HepG2 (cell line): ENCODE data around the gene FAM20C. TPM values are rescaled to one million over a fixed set of nuclear protein-coding genes. Genes with fewer than 3 reads are reported as not detected.
"Not testable (repeated sequence)": the region's sequence is repeated elsewhere in the genome, so short reads cannot be mapped to it uniquely, and the experiment has no call there.

ENCODE experiments used
- ATAC-seq: fragments of 200-7000 bp; cut with Tn5 transposase; 3 replicates; pipeline ENCODE4 v1.9.1; 2020; ENCODE audit warnings: mild to moderate bottlenecking, moderate library complexity
- BruUV-seq: library from RNA; stranded (reverse); fragments of 400-500 nt; replicated peaks from 2 replicates; lab custom pipeline; 2021; lab: Mats Ljungman, UMichigan
- CTCF ChIA-PET: fragments of 300-600 bp; formaldehyde crosslinking; extraction: SDS; loops from one replicate; lab custom pipeline; 2021; ENCODE audit warnings: low total read pairs, inconsistent platforms, low intra/inter-chr PET ratio; lab: Yijun Ruan, JAX
- POLR2A ChIA-PET: fragments of 350-600 bp; sonication (Branson Sonifier 250); formaldehyde crosslinking; loops from one replicate; lab custom pipeline; 2020; ENCODE audit warnings: antibody characterized with exemption, inconsistent platforms; lab: Yijun Ruan, JAX
- DNase-seq: peaks from one replicate; pipeline ENCODE4 v3.0.0-alpha.2; 2015; ENCODE audit warnings: low spot score
- FAIRE-seq: peaks from 3 replicates; lab custom pipeline; 2011; peaks lifted over from hg19 to GRCh38; lab: Jason Lieb, UNC
- H2AFZ ChIP-seq: one replicate; pipeline ENCODE4 v1.6.1; 2011; ENCODE audit warnings: low read length, inconsistent platforms
- H3K27ac ChIP-seq: fragments of 300-600 bp; 3 replicates; pipeline ENCODE4 v1.8.0; 2011; ENCODE audit warnings: mixed run types, mild to moderate bottlenecking, mixed read lengths, low read length, inconsistent platforms; ENCODE audit not compliant: insufficient read depth; ENCODE audit errors: extremely low read length
- H3K27me3 ChIP-seq, 2 experiments: fragments of 200-600 bp in 1 of 2; 2 replicates in 1 of 2; 3 replicates in 1 of 2; pipeline versions ENCODE4 v1.6.0 to v1.8.0; 2011; ENCODE audit warnings: low read length in 2 of 2, mild to moderate bottlenecking in 2 of 2, moderate library complexity in 2 of 2, inconsistent platforms in 1 of 2; ENCODE audit not compliant: insufficient read depth in 2 of 2, control insufficient read depth in 1 of 2
- H3K36me3 ChIP-seq, 2 experiments: fragments of 200-600 bp in 1 of 2; replicated peaks in 1 of 2; 2 replicates in 1 of 2; 3 replicates in 1 of 2; pipeline versions ENCODE4 v1.5.1 to v1.8.0; 2011; ENCODE audit warnings: low read length in 2 of 2, inconsistent platforms in 1 of 2; ENCODE audit not compliant: insufficient read depth in 2 of 2, control insufficient read depth in 1 of 2
- H3K4me1 ChIP-seq: 2 replicates; pipeline ENCODE4 v1.5.1; 2012; ENCODE audit warnings: low read length, inconsistent platforms; ENCODE audit not compliant: insufficient read depth
- H3K4me2 ChIP-seq: 2 replicates; pipeline ENCODE4 v1.6.0; 2011; ENCODE audit warnings: low read depth, low read length, inconsistent platforms
- H3K4me3 ChIP-seq, 3 experiments: fragments of 200-600 bp in 1 of 3; sonication (generic), shearing (Covaris generic) in 1 of 3; replicated peaks in 1 of 3; 2 replicates each; pipeline ENCODE4 v1.5.1; 2011 to 2016; ENCODE audit warnings: low read length in 3 of 3, inconsistent platforms in 2 of 3, low read depth in 2 of 3, mild to moderate bottlenecking in 2 of 3, control low read depth in 1 of 3, mixed read lengths in 1 of 3; ENCODE audit not compliant: insufficient read depth in 1 of 3
- H3K79me2 ChIP-seq: one replicate; pipeline ENCODE4 v1.6.1; 2011; ENCODE audit warnings: low read length, inconsistent platforms; ENCODE audit not compliant: insufficient read depth
- H3K9ac ChIP-seq: 2 replicates; pipeline ENCODE4 v1.6.0; 2011; ENCODE audit warnings: mild to moderate bottlenecking, low read depth, low read length, inconsistent platforms; ENCODE audit not compliant: insufficient read depth
- H3K9me3 ChIP-seq: 2 replicates; pipeline ENCODE4 v1.5.1; 2012; ENCODE audit warnings: mild to moderate bottlenecking, low read length
- H4K20me1 ChIP-seq: 2 replicates; pipeline ENCODE4 v1.6.0; 2011; ENCODE audit warnings: inconsistent platforms, mild to moderate bottlenecking, low read length, moderate library complexity; ENCODE audit not compliant: insufficient read depth
- ATF1 ChIP-seq: IDR thresholded peaks from 2 replicates; pipeline ENCODE4 v1.6.1; 2016; ENCODE audit warnings: mild to moderate bottlenecking, control low read depth
- CHD4 ChIP-seq: fragments of 200-600 bp; sonication (generic); IDR thresholded peaks from 2 replicates; pipeline ENCODE4 v1.7.0; 2017; ENCODE audit warnings: mild to moderate bottlenecking, low read length, borderline replicate concordance
- TCF7L2 ChIP-seq: IDR thresholded peaks from 2 replicates; pipeline ENCODE4 v1.6.1; 2011; ENCODE audit warnings: mild to moderate bottlenecking, low read depth, low read length, moderate library complexity
- ZBTB8A ChIP-seq: sonication (generic); formaldehyde crosslinking; IDR thresholded peaks from 2 replicates; pipeline ENCODE4 v1.4.0; 2020; ENCODE audit warnings: mild to moderate bottlenecking, low read depth, missing genetic modification reagents, borderline replicate concordance
- ZNF343 ChIP-seq: sonication (generic); formaldehyde crosslinking; IDR thresholded peaks from 2 replicates; pipeline ENCODE4 v1.4.0; 2020; ENCODE audit warnings: mild to moderate bottlenecking, missing genetic modification reagents
- ZNF747 ChIP-seq: sonication (generic); formaldehyde crosslinking; IDR thresholded peaks from 2 replicates; pipeline ENCODE4 v1.8.1; 2023; ENCODE audit warnings: missing genetic modification reagents, mild to moderate bottlenecking, borderline replicate concordance
- WGBS: methylation state at CpG from one replicate; pipeline ENCODE4 v1.1.6; 2017; ENCODE audit warnings: low lambda C conversion rate; 5-methylcytosine and 5-hydroxymethylcytosine counted together
- in situ Hi-C: cut with HindIII; loops from 2 replicates; pipeline ENCODE4 v1.10.0; 2017; ENCODE audit warnings: low pct_unique_long_range_greater_than_20kb; ENCODE audit not compliant: extremely low pct_ligation_motif_present
- intact Hi-C: fragments of 100-400 bp; cut with micrococcal nuclease; formaldehyde crosslinking; loops from one replicate; pipeline ENCODE4 v1.10.0; 2022; ENCODE audit not compliant: unreplicated experiment
- polyA plus RNA-seq, 8 experiments: library from polyadenylated mRNA; depleted of rRNA in 3 of 8; stranded (reverse) in 7 of 8; unstranded in 1 of 8; fragments of >200 nt; fragmentation: Illumina TruSeq in 4 of 8; extraction: Trizol in 4 of 8; gene quantifications; 2 replicates each; pipeline versions ENCODE4 v1.2.1 to v1.2.3, GENCODE V29; 2011 to 2016; ENCODE audit warnings: low read depth in 4 of 8, missing spikeins in 1 of 8, mixed read lengths in 1 of 8; ENCODE audit not compliant: insufficient read depth in 1 of 8
- total RNA-seq, 5 experiments: library from RNA; depleted of rRNA; stranded (reverse); fragments of >200 nt; fragmentation: Illumina TruSeq; extraction: Trizol; gene quantifications; 2 replicates each; pipeline ENCODE4 v1.2.3, GENCODE V29; 2016; ENCODE audit warnings: low read depth in 1 of 5
- TF ChIP-seq, protein P1 (sequence below): sonication (generic); formaldehyde crosslinking; IDR thresholded peaks from 2 replicates; pipeline ENCODE4 v1.4.0; 2020; ENCODE audit warnings: missing genetic modification reagents
- TF ChIP-seq, protein P2 (sequence below): conservative IDR thresholded peaks from 2 replicates; pipeline ENCODE4 v1.6.1; 2018; ENCODE audit warnings: missing genetic modification reagents
- TF ChIP-seq, protein P3 (sequence below): sonication (generic); formaldehyde crosslinking; IDR thresholded peaks from 2 replicates; pipeline ENCODE4 v1.8.1; 2022; ENCODE audit warnings: low read depth, mild to moderate bottlenecking, missing genetic modification reagents

FAM20C gene
- total and polyA plus RNA-seq, 2 of the 13 experiments (the other 11 are each of a cell fraction or from before 2014, with no cell fraction given): 11.9 to 19.9 TPM

DNA sequence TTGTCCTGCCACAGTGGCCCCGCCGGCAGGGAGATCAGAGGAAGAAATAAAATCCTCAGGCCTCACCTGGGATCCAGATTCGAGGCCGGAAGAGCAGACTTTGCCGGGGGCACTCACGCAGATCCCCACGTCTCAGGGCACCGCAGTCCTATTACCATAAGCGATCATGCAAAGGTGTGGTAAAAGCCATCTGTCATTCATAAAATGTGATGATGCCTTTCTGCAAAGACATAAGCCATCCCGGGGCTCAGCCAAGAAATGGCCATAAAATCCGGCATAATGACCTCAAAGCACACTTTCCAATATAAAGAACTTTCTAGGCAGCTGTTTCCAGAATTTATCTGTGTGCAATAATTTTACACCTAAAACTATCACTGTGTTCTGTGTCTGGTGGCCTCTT, 9.9 kb upstream of the FAM20C start:
- H3K27me3 ChIP-seq: peaks cover 22 to 91% of the 10 kb centered on the region in 2 experiments
- CTCF ChIA-PET, H2AFZ ChIP-seq, H3K4me3 ChIP-seq, ATAC-seq, POLR2A ChIA-PET, FAIRE-seq, H3K4me1 ChIP-seq, H3K4me2 ChIP-seq, H3K27ac ChIP-seq, H3K9ac ChIP-seq, in situ Hi-C loops, DNase-seq, H3K79me2 ChIP-seq, H4K20me1 ChIP-seq, H3K9me3 ChIP-seq, H3K36me3 ChIP-seq, intact Hi-C loops, BruUV-seq: not testable (repeated sequence)
- 36% methylated on average over 2 of the region's 11 CpGs for WGBS

DNA sequence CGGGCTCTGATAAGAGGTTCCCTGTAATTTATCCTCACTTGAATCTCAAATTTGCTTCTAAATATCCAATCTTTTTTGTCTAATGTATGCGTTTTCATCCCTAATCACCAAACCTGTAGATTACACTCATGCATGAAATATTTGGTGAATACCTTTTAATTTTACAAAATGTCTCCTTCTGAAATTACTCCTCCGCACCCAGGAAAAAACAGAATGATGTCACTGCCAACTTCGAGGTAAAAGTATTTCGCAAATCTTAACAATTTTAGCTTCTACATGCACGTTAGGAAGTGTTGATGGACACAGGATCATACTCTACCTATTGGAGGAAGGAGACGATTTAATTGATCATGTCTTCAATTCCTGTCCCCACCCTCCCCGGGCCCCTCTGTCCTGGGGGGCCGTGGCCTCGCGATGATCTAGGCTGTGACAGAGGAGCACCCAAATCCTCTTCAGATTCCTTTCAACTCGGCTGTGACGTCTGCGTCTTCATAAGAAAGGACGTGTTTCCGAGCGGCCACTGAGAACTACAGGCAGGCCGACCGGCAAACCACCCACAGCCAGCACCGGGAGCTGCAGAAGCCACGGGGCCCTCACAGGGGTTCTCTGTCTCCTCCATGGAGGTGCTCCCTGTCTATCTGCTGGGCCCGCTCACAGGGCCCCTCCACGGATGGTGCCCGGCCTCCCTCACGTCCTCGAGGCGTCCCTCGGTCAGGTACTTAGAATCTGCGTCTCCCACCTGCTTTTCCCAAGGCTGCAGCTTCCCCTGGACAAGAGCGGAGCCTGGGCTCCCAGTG, 8.7 kb upstream of the FAM20C start:
- H2AFZ ChIP-seq: no peak overlapping the region
- H3K4me1 ChIP-seq: no peaks in the 10 kb centered on the region
- ChIA-PET CTCF (no interaction called here), POLR2A (no interaction called here)
- in situ Hi-C loops (no loop called here), intact Hi-C loops (no loop called here)
- no TSS peak for BruUV-seq
- WGBS: 36% methylated on average over 18 of the region's 30 CpGs
- H3K9ac ChIP-seq: no peak overlapping the region
- H3K79me2 ChIP-seq: no peaks in the 10 kb centered on the region
- ATAC-seq (no peak), DNase-seq (no peak), FAIRE-seq (no peak)
- H3K27ac ChIP-seq: no peak overlapping the region
- no peak overlapping the region for H3K4me2 ChIP-seq
- peaks cover 19 to 91% of the 10 kb centered on the region in 2 experiments for H3K27me3 ChIP-seq
- no peaks in the 10 kb centered on the region for H3K36me3 ChIP-seq
- no peaks in the 10 kb centered on the region for H3K9me3 ChIP-seq
- H3K4me3 ChIP-seq: no peak overlapping the region
- H4K20me1 ChIP-seq: no peaks in the 10 kb centered on the region
- no peak for TF ChIP-seq ZBTB8A
- TF ChIP-seq ZNF343 (CRISPR knock-in tag): no peak
- no peak for TF ChIP-seq ATF1 (CRISPR knock-in tag)
- TF ChIP-seq, protein P1, sequence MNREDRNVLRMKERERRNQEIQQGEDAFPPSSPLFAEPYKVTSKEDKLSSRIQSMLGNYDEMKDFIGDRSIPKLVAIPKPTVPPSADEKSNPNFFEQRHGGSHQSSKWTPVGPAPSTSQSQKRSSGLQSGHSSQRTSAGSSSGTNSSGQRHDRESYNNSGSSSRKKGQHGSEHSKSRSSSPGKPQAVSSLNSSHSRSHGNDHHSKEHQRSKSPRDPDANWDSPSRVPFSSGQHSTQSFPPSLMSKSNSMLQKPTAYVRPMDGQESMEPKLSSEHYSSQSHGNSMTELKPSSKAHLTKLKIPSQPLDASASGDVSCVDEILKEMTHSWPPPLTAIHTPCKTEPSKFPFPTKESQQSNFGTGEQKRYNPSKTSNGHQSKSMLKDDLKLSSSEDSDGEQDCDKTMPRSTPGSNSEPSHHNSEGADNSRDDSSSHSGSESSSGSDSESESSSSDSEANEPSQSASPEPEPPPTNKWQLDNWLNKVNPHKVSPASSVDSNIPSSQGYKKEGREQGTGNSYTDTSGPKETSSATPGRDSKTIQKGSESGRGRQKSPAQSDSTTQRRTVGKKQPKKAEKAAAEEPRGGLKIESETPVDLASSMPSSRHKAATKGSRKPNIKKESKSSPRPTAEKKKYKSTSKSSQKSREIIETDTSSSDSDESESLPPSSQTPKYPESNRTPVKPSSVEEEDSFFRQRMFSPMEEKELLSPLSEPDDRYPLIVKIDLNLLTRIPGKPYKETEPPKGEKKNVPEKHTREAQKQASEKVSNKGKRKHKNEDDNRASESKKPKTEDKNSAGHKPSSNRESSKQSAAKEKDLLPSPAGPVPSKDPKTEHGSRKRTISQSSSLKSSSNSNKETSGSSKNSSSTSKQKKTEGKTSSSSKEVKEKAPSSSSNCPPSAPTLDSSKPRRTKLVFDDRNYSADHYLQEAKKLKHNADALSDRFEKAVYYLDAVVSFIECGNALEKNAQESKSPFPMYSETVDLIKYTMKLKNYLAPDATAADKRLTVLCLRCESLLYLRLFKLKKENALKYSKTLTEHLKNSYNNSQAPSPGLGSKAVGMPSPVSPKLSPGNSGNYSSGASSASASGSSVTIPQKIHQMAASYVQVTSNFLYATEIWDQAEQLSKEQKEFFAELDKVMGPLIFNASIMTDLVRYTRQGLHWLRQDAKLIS (CRISPR knock-in tag): no peak
- TF ChIP-seq TCF7L2: no peak
- TF ChIP-seq ZNF747 (CRISPR knock-in tag): no peak
- TF ChIP-seq, protein P2, sequence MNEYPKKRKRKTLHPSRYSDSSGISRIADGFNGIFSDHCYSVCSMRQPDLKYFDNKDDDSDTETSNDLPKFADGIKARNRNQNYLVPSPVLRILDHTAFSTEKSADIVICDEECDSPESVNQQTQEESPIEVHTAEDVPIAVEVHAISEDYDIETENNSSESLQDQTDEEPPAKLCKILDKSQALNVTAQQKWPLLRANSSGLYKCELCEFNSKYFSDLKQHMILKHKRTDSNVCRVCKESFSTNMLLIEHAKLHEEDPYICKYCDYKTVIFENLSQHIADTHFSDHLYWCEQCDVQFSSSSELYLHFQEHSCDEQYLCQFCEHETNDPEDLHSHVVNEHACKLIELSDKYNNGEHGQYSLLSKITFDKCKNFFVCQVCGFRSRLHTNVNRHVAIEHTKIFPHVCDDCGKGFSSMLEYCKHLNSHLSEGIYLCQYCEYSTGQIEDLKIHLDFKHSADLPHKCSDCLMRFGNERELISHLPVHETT (CRISPR knock-in tag): no peak
- no peak for TF ChIP-seq CHD4
- TF ChIP-seq, protein P3, sequence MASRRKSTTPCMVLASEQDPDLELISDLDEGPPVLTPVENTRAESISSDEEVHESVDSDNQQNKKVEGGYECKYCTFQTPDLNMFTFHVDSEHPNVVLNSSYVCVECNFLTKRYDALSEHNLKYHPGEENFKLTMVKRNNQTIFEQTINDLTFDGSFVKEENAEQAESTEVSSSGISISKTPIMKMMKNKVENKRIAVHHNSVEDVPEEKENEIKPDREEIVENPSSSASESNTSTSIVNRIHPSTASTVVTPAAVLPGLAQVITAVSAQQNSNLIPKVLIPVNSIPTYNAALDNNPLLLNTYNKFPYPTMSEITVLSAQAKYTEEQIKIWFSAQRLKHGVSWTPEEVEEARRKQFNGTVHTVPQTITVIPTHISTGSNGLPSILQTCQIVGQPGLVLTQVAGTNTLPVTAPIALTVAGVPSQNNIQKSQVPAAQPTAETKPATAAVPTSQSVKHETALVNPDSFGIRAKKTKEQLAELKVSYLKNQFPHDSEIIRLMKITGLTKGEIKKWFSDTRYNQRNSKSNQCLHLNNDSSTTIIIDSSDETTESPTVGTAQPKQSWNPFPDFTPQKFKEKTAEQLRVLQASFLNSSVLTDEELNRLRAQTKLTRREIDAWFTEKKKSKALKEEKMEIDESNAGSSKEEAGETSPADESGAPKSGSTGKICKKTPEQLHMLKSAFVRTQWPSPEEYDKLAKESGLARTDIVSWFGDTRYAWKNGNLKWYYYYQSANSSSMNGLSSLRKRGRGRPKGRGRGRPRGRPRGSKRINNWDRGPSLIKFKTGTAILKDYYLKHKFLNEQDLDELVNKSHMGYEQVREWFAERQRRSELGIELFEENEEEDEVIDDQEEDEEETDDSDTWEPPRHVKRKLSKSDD: no peak
